ENCODE results near the gene DENND2D. TPM values are rescaled to one million over a fixed set of nuclear protein-coding genes. Genes with fewer than 3 reads are reported as not detected.

DENND2D gene
- total and polyA plus RNA-seq, 9 of the 15 experiments (the other 6 are each of a cell fraction or from before 2014, with no cell fraction given) = 0.08 to 0.44 (median 0.13) TPM; not detected in 6

DNA sequence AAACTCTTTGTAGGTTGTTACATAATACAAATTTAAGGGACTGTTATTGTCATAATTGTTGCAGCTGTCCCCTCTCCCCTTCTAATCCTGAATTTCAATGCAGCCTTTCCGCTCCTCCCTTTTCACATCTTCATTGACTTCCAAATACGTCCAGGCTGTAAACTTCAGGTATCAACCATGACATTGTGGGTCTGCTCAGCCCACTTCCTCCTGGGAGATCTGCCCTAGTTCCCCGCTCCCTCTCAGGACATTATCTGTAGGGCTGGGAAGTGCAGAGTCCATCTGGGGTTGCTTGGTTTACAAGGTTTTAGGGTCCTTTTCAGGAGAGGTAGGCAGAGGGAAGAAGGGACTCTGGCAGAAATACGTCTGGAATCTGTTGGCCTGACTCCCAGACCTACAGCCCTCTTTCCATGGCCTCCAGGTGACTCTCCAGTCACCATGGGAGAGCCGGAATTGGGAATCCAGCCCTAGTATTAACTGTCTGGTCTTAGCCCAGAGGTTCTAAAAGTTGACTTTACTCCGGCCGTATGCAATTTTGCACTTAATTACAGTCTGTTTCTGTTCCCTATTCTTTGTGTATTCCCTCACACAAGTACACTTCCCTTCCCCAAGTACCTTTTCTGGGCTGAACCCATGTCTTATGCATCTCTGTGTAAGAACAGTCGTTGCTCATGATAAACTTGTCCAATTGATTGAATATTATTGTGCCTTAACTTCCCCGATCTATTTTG, 4.7 kb upstream of the DENND2D start:
- Histone ChIP-seq H3K79me2 (ENCODE audit: control insufficient read depth, insufficient read depth, low read length) (no peaks in the 10 kb centered on the region), H3K4me2 (ENCODE audit: insufficient read depth, low read length) (no peak overlapping the region), H3K9ac (ENCODE audit: insufficient read depth in 1 of 2, low read depth in 2 of 2, low read length in 2 of 2) (no peak overlapping the region), H3K4me3 (no peak overlapping the region), H3K27ac (ENCODE audit: extremely low read depth, low read depth, low read length) (no peak overlapping the region), H3K9me3 (replicated peaks; ENCODE audit: control insufficient read depth, insufficient read depth, low read depth, low read length) (no peaks in the 10 kb centered on the region), H4K20me1 (replicated peaks; ENCODE audit: control insufficient read depth, insufficient read depth, low read length) (no peaks in the 10 kb centered on the region), H2AFZ (ENCODE audit: low read depth, low read length) (no peak overlapping the region), H3K36me3 (ENCODE audit: control insufficient read depth, insufficient read depth, low read length) (no peaks in the 10 kb centered on the region), H3K9me1 (ENCODE audit: control insufficient read depth, insufficient read depth, low read length) (no peaks in the 10 kb centered on the region), H3K27me3 (ENCODE audit: control insufficient read depth in 2 of 2, insufficient read depth in 2 of 2, low read length in 2 of 2) (peaks cover 0 to 10% of the 10 kb centered on the region in 2 experiments; a peak in 3 of 5 replicates), H3K4me1 (replicated peaks in 1 of 2; ENCODE audit: control insufficient read depth in 2 of 2, insufficient read depth in 2 of 2, low read length in 2 of 2) (peaks cover 23 to 29% of the 10 kb centered on the region in 2 experiments)
- in situ Hi-C loops (cut with MboI) (no loop called here), intact Hi-C loops (cut with micrococcal nuclease) (no loop called here)
- ChIA-PET POLR2A (no interaction called here), CTCF (ENCODE audit: low intra/inter-chr PET ratio) (no interaction called here)
- no peak for FAIRE-seq
- no TSS peak for BruUV-seq (replicated peaks)
- DNase-seq (ENCODE audit: extremely low read depth in 1 of 4, low spot score in 3 of 4) = no peak
- WGBS (ENCODE audit: insufficient coverage, low coverage, missing lambda C conversion rate) = 25% methylated on average over 9 of the region's 9 CpGs
- TF ChIP-seq, protein P1, sequence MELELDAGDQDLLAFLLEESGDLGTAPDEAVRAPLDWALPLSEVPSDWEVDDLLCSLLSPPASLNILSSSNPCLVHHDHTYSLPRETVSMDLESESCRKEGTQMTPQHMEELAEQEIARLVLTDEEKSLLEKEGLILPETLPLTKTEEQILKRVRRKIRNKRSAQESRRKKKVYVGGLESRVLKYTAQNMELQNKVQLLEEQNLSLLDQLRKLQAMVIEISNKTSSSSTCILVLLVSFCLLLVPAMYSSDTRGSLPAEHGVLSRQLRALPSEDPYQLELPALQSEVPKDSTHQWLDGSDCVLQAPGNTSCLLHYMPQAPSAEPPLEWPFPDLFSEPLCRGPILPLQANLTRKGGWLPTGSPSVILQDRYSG (tag; conservative IDR thresholded peaks at IDR 0.05; ENCODE audit: low read depth) = no peak
- peak; percentile 6; the same call in 1 of the 2 replicates for TF ChIP-seq SPI1 (IDR thresholded peaks at IDR 0.05; ENCODE audit: borderline replicate concordance, low read depth, low read length)
- ATAC-seq = no peak

All from K562 (cell line).